Hair follicle dermal papilla cell (primary cell): ENCODE data around the gene CTNND1. TPM values are rescaled to one million over a fixed set of nuclear protein-coding genes. Genes with fewer than 3 reads are reported as not detected.

Experiments used
- small RNA-seq: library from RNA; depleted of rRNA; stranded (forward); fragments of <200 nt; gene quantifications from one replicate; pipeline ENCODE3, GENCODE V24; 2012
- total RNA-seq: library from RNA; depleted of rRNA; stranded (reverse); fragments of >200 nt; gene quantifications from 2 replicates; pipeline ENCODE4 v1.2.3, GENCODE V29; 2012

CTNND1 gene
- 130 and 142 TPM in 2 replicates for total RNA-seq

GRCh38 chr11:57761301-57762234, at the start of gene CTNND1:
CTNND1 (plus strand) TSS chr11:57761802; CDS start chr11:57791479, 29,677 bp downstream.

GRCh38 chr11:57712256-57713150, 49.1 kb upstream of the CTNND1 start, which contains the start of gene TMX2:
TMX2 (plus strand) TSS chr11:57712593; CDS start chr11:57712619, 26 bp downstream.

GRCh38 chr11:57741132-57742086, 20.2 kb upstream of the CTNND1 start, which contains the start of gene SELENOH:
SELENOH (plus strand) TSS chr11:57741491; CDS start chr11:57741596, 105 bp downstream.

GRCh38 chr11:57751676-57752253, 9.8 kb upstream of the CTNND1 start, which contains the start of gene BTBD18:
BTBD18 (minus strand) TSS chr11:57751819; CDS start chr11:57751188, 631 bp downstream.

Small RNA genes lying within 50 kb of the gene (small RNA-seq; reads per million reads assigned to genes)
- gene AP001931.1 (not detected), gene TMX2-CTNND1 (not detected)

Other genes with a start within 250 kb of the CTNND1 start
- gene SLC43A1, start 246.1 kb upstream of the CTNND1 start, total RNA-seq: 12.9 and 19.1 TPM in 2 replicates
- 10.5 and 12.3 TPM in 2 replicates for gene TIMM10, start 231.0 kb upstream of the CTNND1 start, total RNA-seq
- gene SMTNL1, start 224.2 kb upstream of the CTNND1 start, total RNA-seq: not detected in 2 replicates
- 64.8 and 65.7 TPM in 2 replicates for gene UBE2L6, start 194.1 kb upstream of the CTNND1 start, total RNA-seq
- gene SERPING1, start 164.1 kb upstream of the CTNND1 start, total RNA-seq: 22.2 and 24.5 TPM in 2 replicates
- gene YPEL4, start 111.9 kb upstream of the CTNND1 start, total RNA-seq: 0.73 and 0.97 TPM in 2 replicates
- gene CLP1, start 104.0 kb upstream of the CTNND1 start, total RNA-seq: 13.8 and 17.5 TPM in 2 replicates
- 53.9 and 57.3 TPM in 2 replicates for gene ZDHHC5, start 93.7 kb upstream of the CTNND1 start, total RNA-seq
- 10.2 and 10.9 TPM in 2 replicates for gene MED19, start 49.6 kb upstream of the CTNND1 start, total RNA-seq
- gene TMX2, start 49.2 kb upstream of the CTNND1 start, total RNA-seq: 41.4 and 48.2 TPM in 2 replicates
- gene SELENOH, start 20.3 kb upstream of the CTNND1 start, total RNA-seq: 46.9 and 57.4 TPM in 2 replicates
- gene BTBD18, start 10.0 kb upstream of the CTNND1 start, total RNA-seq: not detected in 2 replicates